Activated B cell treated with CpG ODN at 0.5 μM for 24 hours (primary cell): ENCODE results near the gene HS6ST3. TPM values are rescaled to one million over a fixed set of nuclear protein-coding genes. Genes with fewer than 3 reads are reported as not detected.

Source experiments
- ATAC-seq: fragments of 200-7000 bp; cut with Tn5 transposase; one replicate; pipeline ENCODE4 v1.10.0; 2021; ENCODE audit warnings: low read depth, mild to moderate bottlenecking, moderate library complexity
- CTCF ChIA-PET: fragments of 350-600 bp; sonication (Branson Sonifier 250); formaldehyde crosslinking; loops from one replicate; lab custom pipeline; 2021; ENCODE audit warnings: antibody characterized with exemption; lab: Charles Lee
- POLR2A ChIA-PET: fragments of 350-600 bp; sonication (Branson Sonifier 250); formaldehyde crosslinking; loops from one replicate; lab custom pipeline; 2021; ENCODE audit warnings: antibody characterized with exemption; lab: Charles Lee
- DNase-seq: peaks from one replicate; pipeline ENCODE4 v3.0.0; 2022
- H3K27ac Mint-ChIP-seq: one replicate; pipeline ENCODE4 v1.8.0; 2020; ENCODE audit warnings: mixed read lengths
- H3K27me3 Mint-ChIP-seq: one replicate; pipeline ENCODE4 v1.8.0; 2021; ENCODE audit warnings: mixed read lengths
- H3K36me3 Mint-ChIP-seq: one replicate; pipeline ENCODE4 v1.8.0; 2021; ENCODE audit warnings: low read depth, mixed read lengths
- H3K4me1 Mint-ChIP-seq: one replicate; pipeline ENCODE4 v1.8.0; 2021; ENCODE audit warnings: mixed read lengths
- H3K4me3 Mint-ChIP-seq: one replicate; pipeline ENCODE4 v1.8.0; 2020; ENCODE audit warnings: mild to moderate bottlenecking, mixed read lengths
- H3K9me3 Mint-ChIP-seq: one replicate; pipeline ENCODE4 v1.8.0; 2020; ENCODE audit warnings: mixed read lengths
- intact Hi-C: fragments of 100-400 bp; cut with micrococcal nuclease; formaldehyde crosslinking; loops from one replicate; pipeline ENCODE4 v1.15.1; 2024
- total RNA-seq: library from RNA; stranded (reverse); gene quantifications from 2 replicates; pipeline ENCODE4 v1.2.3, GENCODE V29; 2022
- TF ChIP-seq, protein P1 (sequence below): fragments of 200-600 bp; IDR thresholded peaks from one replicate; pipeline ENCODE4 v1.8.0; 2022; ENCODE audit warnings: antibody characterized with exemption, mild to moderate bottlenecking

Gene HS6ST3
- total RNA-seq, 1 donor from 2014 or later, result not detected

DNA sequence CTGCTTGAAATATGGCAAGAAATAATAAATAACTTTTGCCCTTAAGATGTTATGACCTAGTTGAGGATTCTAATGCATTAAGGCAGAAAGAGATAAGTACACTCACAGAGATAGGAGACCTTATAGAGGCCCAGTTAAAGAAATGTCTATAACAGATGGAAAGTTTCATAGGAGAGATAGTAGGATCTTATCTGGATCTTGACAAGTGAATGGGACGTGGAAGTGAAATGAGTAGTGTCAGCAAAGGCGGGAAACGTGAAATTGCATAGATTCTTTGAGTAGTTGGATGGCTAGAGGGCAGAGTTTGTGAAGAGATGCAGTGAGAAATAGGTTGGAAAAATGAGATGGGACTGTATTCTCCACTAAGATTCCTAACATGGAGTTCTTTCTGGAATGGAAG lies 71.2 kb downstream of the HS6ST3 start:
- DNase-seq, result no peak
- TF ChIP-seq, protein P1, sequence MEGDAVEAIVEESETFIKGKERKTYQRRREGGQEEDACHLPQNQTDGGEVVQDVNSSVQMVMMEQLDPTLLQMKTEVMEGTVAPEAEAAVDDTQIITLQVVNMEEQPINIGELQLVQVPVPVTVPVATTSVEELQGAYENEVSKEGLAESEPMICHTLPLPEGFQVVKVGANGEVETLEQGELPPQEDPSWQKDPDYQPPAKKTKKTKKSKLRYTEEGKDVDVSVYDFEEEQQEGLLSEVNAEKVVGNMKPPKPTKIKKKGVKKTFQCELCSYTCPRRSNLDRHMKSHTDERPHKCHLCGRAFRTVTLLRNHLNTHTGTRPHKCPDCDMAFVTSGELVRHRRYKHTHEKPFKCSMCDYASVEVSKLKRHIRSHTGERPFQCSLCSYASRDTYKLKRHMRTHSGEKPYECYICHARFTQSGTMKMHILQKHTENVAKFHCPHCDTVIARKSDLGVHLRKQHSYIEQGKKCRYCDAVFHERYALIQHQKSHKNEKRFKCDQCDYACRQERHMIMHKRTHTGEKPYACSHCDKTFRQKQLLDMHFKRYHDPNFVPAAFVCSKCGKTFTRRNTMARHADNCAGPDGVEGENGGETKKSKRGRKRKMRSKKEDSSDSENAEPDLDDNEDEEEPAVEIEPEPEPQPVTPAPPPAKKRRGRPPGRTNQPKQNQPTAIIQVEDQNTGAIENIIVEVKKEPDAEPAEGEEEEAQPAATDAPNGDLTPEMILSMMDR, result no peak
- CTCF ChIA-PET, result no interaction called here
- Mint-ChIP-seq H3K4me3 (no peak overlapping the region), H3K27ac (no peak overlapping the region), H3K27me3 (no peaks in the 10 kb centered on the region), H3K36me3 (no peaks in the 10 kb centered on the region), H3K9me3 (no peaks in the 10 kb centered on the region), H3K4me1 (no peaks in the 10 kb centered on the region)
- ATAC-seq, result no peak
- intact Hi-C loops, result no loop called here
- POLR2A ChIA-PET, result no interaction called here

- H3K36me3 Mint-ChIP-seq, result no peaks in the 10 kb centered on the region
Observed at GRCh38 chr13:96165840-96166239, 75.9 kb downstream of the HS6ST3 start.

GRCh38 chr13:96172066-96172465 lies 82.2 kb downstream of the HS6ST3 start:
- intact Hi-C loops, result no loop called here
- H3K9me3 Mint-ChIP-seq, result no peaks in the 10 kb centered on the region
- no peaks in the 10 kb centered on the region for H3K27me3 Mint-ChIP-seq
- H3K4me3 Mint-ChIP-seq, result no peak overlapping the region
- DNase-seq, result no peak
- H3K36me3 Mint-ChIP-seq, result no peaks in the 10 kb centered on the region
- no peaks in the 10 kb centered on the region for H3K4me1 Mint-ChIP-seq
- H3K27ac Mint-ChIP-seq, result no peak overlapping the region
- ChIA-PET CTCF (no interaction called here), POLR2A (no interaction called here)
- TF ChIP-seq, protein P1, result no peak
- no peak for ATAC-seq

More at GRCh38 chr13:96165840-96166239, 75.9 kb downstream of the HS6ST3 start:
- no peak for DNase-seq
- ChIA-PET CTCF (no interaction called here), POLR2A (no interaction called here)
- Mint-ChIP-seq H3K27ac (no peak overlapping the region), H3K4me1 (no peaks in the 10 kb centered on the region), H3K27me3 (no peaks in the 10 kb centered on the region), H3K4me3 (no peak overlapping the region), H3K9me3 (no peaks in the 10 kb centered on the region)
- no peak for ATAC-seq
- TF ChIP-seq, protein P1, result no peak
- intact Hi-C loops, result no loop called here

GRCh38 chr13:96178759-96179158 lies 88.9 kb downstream of the HS6ST3 start:
- no peak for ATAC-seq
- DNase-seq, result no peak
- intact Hi-C loops, result no loop called here
- TF ChIP-seq, protein P1, result no peak
- no peak overlapping the region for H3K4me3 Mint-ChIP-seq
- H3K27ac Mint-ChIP-seq, result no peak overlapping the region
- no peaks in the 10 kb centered on the region for H3K9me3 Mint-ChIP-seq
- no peaks in the 10 kb centered on the region for H3K4me1 Mint-ChIP-seq
- H3K27me3 Mint-ChIP-seq, result no peaks in the 10 kb centered on the region
- no peaks in the 10 kb centered on the region for H3K36me3 Mint-ChIP-seq
- ChIA-PET POLR2A (no interaction called here), CTCF (no interaction called here)

- Mint-ChIP-seq H3K4me3 (no peak overlapping the region), H3K4me1 (no peaks in the 10 kb centered on the region), H3K27ac (no peak overlapping the region), H3K9me3 (peaks cover 1% of the 10 kb centered on the region), H3K27me3 (no peaks in the 10 kb centered on the region), H3K36me3 (no peaks in the 10 kb centered on the region)
- CTCF ChIA-PET, result no interaction called here
- intact Hi-C loops, result no loop called here
- POLR2A ChIA-PET, result no interaction called here
- no peak for ATAC-seq
- TF ChIP-seq, protein P1, result no peak
- no peak for DNase-seq
Observed at GRCh38 chr13:96179309-96179708, 89.4 kb downstream of the HS6ST3 start.
